ENCODE data around the gene APC2.

Gene APC2

DNA sequence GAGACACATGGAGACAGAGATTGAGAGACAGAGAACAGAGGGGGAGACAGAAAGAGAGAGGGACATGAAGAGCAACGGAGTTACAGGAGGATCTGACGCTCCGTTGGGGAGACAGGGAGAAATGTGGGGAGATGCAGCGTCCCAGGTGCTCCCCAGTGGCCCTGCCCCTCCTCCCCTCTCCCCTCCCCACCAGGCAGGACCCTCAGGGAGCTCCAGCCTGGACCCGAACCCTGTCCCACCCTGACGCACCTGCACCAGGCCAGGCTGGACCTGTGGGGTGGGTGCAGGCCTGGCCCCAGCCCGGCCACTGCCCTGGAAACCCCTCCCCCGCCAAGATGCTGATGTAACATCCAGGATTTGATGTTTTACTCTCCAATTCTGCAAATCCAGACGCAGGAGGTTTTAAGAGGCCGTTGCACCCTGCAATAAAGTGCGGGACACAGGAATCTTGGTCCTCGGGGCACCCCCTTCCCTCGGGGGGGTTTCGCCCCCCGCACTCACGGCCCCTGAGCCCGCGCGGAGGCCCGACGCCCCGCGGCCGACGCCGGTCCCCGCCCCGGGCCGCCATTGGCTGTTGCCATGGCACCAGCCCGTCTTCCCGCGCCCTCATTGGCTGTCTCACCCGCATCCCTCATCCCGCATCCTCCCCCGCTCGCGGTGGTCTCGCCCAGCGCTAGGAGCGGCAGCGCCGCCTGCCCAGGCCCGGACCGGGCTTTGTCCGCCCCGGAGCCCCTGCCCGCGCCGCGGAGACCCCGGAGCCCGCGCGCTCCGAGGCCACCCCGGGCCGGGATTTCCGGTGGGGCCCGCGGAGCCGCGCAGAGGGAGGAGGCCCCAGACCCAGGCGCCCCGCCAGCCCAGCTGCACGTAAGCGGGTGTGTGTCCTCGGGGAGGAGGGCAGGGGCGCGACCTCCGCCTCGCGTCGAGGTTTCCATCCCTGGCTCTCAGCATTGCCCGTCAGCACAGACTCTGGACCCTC lies at the start of gene APC2:
Gene APC2, plus strand, starts transcription at position 655 of the 976 bp plus-strand sequence. CDS start 2,881 bp downstream, outside the sequence.
- H3K4me1 ChIP-seq (ENCODE audit: low read length) = peaks cover 1% of the 10 kb centered on the region; the same call in 1 of the 2 replicates
- no peak within 1 kb of the TSS for H3K4me3 ChIP-seq (ENCODE audit: low read length)
- no peaks in the 10 kb centered on the region for H3K36me3 ChIP-seq (replicated peaks; ENCODE audit: low read depth, low read length)
- TF ChIP-seq, protein P1, sequence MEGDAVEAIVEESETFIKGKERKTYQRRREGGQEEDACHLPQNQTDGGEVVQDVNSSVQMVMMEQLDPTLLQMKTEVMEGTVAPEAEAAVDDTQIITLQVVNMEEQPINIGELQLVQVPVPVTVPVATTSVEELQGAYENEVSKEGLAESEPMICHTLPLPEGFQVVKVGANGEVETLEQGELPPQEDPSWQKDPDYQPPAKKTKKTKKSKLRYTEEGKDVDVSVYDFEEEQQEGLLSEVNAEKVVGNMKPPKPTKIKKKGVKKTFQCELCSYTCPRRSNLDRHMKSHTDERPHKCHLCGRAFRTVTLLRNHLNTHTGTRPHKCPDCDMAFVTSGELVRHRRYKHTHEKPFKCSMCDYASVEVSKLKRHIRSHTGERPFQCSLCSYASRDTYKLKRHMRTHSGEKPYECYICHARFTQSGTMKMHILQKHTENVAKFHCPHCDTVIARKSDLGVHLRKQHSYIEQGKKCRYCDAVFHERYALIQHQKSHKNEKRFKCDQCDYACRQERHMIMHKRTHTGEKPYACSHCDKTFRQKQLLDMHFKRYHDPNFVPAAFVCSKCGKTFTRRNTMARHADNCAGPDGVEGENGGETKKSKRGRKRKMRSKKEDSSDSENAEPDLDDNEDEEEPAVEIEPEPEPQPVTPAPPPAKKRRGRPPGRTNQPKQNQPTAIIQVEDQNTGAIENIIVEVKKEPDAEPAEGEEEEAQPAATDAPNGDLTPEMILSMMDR (IDR thresholded peaks at IDR 0.05; ENCODE audit: low read depth, low read length) = no peak
- TF ChIP-seq EZH2phosphoT487 (IDR thresholded peaks at IDR 0.05; ENCODE audit: low read depth) = no peak
- no peaks in the 10 kb centered on the region for H3K9me3 ChIP-seq (ENCODE audit: insufficient read depth, low read length)
- H3K4me2 ChIP-seq (ENCODE audit: low read length) = no peak within 1 kb of the TSS
- H4K20me1 ChIP-seq (ENCODE audit: insufficient read depth, low read length) = no peaks in the 10 kb centered on the region
- H3K9ac ChIP-seq (ENCODE audit: low read length) = no peak within 1 kb of the TSS
- no peaks in the 10 kb centered on the region for H3K79me2 ChIP-seq (ENCODE audit: low read length)
- H3K27ac ChIP-seq (ENCODE audit: low read length) = no peak within 1 kb of the TSS
- H3K27me3 ChIP-seq (ENCODE audit: low read depth, low read length) = no peaks in the 10 kb centered on the region
- H2AFZ ChIP-seq (ENCODE audit: low read depth, low read length) = no peak within 1 kb of the TSS

DNA sequence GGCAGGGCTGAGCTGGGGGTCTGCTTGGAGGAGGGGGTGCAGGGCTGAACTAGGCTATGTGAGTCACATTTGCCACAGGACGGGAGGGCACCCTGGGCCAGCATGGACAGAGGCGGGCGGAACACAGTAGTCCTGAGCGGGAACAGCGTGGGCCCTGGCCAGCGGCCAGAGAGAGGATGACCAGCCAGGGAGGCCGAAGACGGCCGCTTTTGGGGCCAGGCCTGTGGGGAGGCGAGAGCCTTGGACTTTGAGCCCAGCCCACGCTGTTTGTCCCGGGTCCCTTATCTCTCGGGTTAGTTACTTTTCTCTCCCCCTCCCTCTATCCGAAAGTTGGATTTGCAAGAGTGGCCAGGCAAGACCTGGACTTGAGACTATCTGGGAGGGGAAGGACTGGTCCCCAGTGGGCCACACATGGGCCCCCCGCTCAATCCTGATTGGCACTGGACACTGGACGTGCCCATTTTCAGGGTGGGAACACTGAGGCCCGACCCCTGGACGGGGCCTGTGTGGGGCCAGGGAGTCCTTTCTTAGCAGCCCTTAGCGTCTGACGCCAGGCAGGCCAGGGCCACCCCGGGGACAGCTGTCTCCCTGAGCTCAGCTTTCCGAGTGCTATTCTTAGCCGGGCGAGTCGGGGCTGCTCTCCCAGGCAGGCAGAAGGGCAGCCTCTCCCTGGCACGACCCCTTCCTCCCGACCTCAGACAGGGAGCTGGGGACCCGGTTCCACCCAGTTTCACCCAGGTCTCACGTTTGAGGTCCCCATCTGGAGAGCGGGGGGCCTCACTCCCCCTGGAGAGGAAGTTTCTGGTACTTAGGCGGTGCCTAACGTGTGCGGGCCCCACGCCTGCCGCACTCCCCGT lies 49.4 kb upstream of the APC2 start:
- no peak overlapping the region for H3K27ac ChIP-seq (ENCODE audit: low read length)
- TF ChIP-seq, protein P1 (IDR thresholded peaks at IDR 0.05; ENCODE audit: low read depth, low read length) = no peak
- TF ChIP-seq EZH2phosphoT487 (IDR thresholded peaks at IDR 0.05; ENCODE audit: low read depth) = no peak
- H3K9ac ChIP-seq (ENCODE audit: low read length) = no peak overlapping the region
- no peak overlapping the region for H3K4me3 ChIP-seq (ENCODE audit: low read length)
- no peaks in the 10 kb centered on the region for H3K79me2 ChIP-seq (ENCODE audit: low read length)
- H3K36me3 ChIP-seq (replicated peaks; ENCODE audit: low read depth, low read length) = no peaks in the 10 kb centered on the region
- H3K4me1 ChIP-seq (ENCODE audit: low read length) = peaks cover 6% of the 10 kb centered on the region
- H3K4me2 ChIP-seq (ENCODE audit: low read length) = no peak overlapping the region
- H2AFZ ChIP-seq (ENCODE audit: low read depth, low read length) = no peak overlapping the region
- H3K27me3 ChIP-seq (ENCODE audit: low read depth, low read length) = 0 out of 2 replicates have a peak, but pooled peaks cover 2% of the 10 kb centered on the region
- no peaks in the 10 kb centered on the region for H3K9me3 ChIP-seq (ENCODE audit: insufficient read depth, low read length)
- no peaks in the 10 kb centered on the region; the same call in 1 of the 2 replicates for H4K20me1 ChIP-seq (ENCODE audit: insufficient read depth, low read length)

- TF ChIP-seq, protein P1 (IDR thresholded peaks at IDR 0.05; ENCODE audit: low read depth, low read length) = no peak
- TF ChIP-seq EZH2phosphoT487 (IDR thresholded peaks at IDR 0.05; ENCODE audit: low read depth) = no peak
- H2AFZ ChIP-seq (ENCODE audit: low read depth, low read length) = no peak within 1 kb of the TSS; the same call in 1 of the 2 replicates
- no peaks in the 10 kb centered on the region for H4K20me1 ChIP-seq (ENCODE audit: insufficient read depth, low read length)
- H3K27ac ChIP-seq (ENCODE audit: low read length) = no peak within 1 kb of the TSS
- no peaks in the 10 kb centered on the region for H3K36me3 ChIP-seq (replicated peaks; ENCODE audit: low read depth, low read length)
- no peak within 1 kb of the TSS for H3K9ac ChIP-seq (ENCODE audit: low read length)
- H3K27me3 ChIP-seq (ENCODE audit: low read depth, low read length) = 0 out of 2 replicates have a peak, but pooled peaks cover 2% of the 10 kb centered on the region
- H3K79me2 ChIP-seq (ENCODE audit: low read length) = no peaks in the 10 kb centered on the region
- peak within 1 kb of the TSS; percentile 48 for H3K4me2 ChIP-seq (ENCODE audit: low read length)
- peaks cover 9% of the 10 kb centered on the region for H3K4me1 ChIP-seq (ENCODE audit: low read length)
- H3K9me3 ChIP-seq (ENCODE audit: insufficient read depth, low read length) = no peaks in the 10 kb centered on the region
- peak within 1 kb of the TSS; percentile 56; the same call in 1 of the 2 replicates for H3K4me3 ChIP-seq (ENCODE audit: low read length)
These were observed 48.6 kb upstream of the APC2 start, which contains the start of gene GAMT for GRCh38 chr19:1401138-1401888. Gene GAMT (minus strand): TSS chr19:1401542. CDS start chr19:1401476, 66 bp downstream.
